Measurements from ENCODE around the gene MAP2K2.

The MAP2K2 gene

GRCh38 chr19:4060621-4061177 lies 63.2 kb downstream of the MAP2K2 start:
- DNase-seq (ENCODE audit: low read depth in 3 of 3) = no peak

- peak in 1 of 3 experiments; percentile 48 for DNase-seq (ENCODE audit: low read depth in 3 of 3)
These were observed 63.9 kb downstream of the MAP2K2 start for GRCh38 chr19:4059891-4060620.

DNA sequence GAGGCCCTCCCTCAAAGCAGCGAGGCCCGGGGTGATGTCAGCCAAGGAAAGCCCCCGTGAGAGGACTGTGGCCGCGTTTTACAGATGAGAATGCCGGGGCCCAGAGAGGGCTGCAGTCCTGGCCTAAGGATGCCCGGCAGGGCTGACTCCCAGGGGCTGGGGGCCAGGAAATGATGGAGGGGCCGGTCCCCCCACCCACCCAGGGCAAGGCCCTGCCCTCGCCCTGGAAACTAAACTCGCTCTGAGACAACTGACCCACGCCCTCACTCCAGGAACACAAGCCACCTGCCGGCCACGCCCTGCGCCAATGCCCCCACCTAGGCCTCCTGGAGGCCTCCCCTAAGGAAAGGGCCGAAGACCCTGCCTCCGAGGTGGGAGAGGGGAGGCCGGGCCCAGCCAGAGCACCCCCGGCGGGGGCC lies 64.5 kb downstream of the MAP2K2 start:
- no peak for DNase-seq (ENCODE audit: low read depth in 3 of 3)

DNA sequence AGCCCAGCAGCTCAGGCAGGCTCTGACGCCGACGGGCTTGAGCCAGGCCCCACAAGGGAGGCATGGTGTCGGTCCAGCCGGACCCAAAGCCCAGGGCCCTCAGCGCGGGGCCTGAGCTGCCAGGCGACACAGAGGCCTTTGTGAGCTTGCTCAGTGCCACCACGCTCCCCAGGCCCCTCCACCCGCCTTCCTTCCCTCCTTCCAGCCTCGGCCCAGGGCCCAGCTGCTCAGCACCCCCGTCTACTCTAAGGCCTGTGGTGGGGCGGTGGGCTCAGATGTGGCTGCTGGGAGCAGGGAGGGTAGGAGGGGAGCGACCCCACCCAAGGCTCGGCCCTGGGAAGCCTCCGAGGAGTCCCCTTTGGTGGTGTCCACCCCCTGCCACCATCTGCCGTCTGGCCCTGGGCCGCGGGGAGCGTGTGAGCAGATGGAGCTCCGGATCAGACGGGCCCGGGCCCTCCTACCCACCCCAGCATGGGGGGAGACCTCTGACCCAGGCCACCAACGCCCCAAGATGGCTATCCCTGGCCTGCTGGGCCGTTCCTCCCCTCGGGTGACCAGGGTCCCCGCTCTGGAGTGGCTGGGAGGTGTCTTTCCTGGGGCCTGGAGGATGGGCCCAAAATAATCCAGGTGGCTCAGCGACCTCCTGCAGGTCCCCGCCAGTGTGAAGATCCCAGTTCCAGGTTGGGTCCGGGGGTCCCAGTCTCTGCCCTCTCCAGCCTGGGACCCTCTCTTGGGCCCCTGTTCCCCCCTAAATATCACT lies 65.0 kb downstream of the MAP2K2 start:
- no peak for DNase-seq (ENCODE audit: low read depth in 3 of 3)

DNA sequence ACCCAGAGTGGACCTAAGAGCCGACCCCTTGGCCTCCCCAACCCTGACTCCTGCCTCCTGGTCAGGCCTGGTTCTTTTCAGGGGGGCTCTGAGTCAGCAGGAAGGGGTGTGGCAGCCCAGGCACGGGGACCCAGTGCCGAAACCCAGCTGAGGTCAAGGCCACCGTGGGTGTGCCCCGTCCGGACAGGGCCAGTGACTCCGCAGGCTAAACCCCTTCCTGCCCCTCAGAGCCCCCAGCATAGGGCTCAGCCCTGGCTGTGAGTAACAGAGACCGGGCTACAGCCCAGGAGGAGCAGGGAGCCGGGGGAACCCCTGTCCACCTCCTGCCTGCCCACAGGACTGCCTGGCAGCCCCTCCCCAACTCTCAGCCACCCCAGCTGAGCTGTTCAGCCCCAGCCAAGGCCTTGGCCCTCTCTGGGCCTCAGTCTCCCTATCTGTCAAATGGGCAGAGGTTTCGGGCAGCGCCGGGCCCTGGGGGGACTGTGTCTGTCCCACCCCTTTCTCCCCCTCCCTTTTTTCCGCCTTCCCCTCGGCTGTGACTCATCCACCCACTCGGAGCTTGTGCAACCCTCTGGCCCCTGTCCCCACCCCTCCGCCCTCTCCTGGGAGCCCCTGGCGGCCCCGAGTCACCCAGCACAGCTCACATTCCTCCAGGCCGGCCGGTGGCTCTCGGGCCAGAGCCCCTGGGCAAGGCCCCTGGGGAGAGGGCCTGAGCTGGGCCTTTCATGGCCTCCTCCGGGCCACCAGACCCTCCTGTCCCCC lies 65.8 kb downstream of the MAP2K2 start:
- DNase-seq (ENCODE audit: low read depth in 3 of 3) = peak in 1 of 3 experiments; percentile 63

- no peak for DNase-seq (ENCODE audit: low read depth in 3 of 3)
These were observed 68.7 kb downstream of the MAP2K2 start for GRCh38 chr19:4055209-4055552.

DNA sequence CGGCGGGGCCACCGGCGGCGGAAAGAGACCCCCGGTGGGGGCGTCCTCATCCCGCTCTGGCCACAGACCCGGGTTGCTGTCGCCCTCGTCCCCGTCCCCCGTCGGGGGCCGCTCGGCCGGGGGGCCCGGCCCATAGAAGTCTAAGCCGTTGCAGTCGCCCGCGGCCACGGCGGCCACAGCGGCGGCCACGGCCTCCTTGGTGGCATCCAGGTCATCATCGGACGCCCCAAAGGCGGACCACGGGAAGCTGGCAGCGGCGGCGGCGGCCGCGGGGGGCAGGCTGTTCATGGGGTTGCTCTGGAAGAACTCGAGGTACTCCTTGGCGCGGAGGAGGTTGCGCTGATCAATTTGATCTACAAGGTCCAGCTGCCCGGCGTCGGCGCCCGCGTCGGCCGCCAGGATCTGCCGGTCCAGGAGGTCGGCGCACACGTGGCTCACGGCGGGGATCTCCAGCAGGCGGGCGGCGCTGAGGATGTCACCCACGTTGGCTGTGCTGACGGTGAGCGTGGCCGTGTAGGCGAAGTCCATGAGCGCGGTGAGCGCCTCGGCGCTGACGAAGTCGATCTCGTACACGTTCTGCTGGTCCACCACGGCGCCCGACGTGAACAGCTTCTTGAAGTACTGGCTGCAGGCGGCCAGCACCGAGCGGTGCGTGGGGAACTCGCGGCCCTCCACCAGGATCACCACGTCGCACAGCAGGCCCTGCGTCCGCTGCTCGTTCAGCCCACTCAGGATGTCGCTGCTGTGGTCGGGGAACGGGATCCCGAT lies 69.3 kb downstream of the MAP2K2 start:
- no peak for DNase-seq (ENCODE audit: low read depth in 3 of 3)

DNA sequence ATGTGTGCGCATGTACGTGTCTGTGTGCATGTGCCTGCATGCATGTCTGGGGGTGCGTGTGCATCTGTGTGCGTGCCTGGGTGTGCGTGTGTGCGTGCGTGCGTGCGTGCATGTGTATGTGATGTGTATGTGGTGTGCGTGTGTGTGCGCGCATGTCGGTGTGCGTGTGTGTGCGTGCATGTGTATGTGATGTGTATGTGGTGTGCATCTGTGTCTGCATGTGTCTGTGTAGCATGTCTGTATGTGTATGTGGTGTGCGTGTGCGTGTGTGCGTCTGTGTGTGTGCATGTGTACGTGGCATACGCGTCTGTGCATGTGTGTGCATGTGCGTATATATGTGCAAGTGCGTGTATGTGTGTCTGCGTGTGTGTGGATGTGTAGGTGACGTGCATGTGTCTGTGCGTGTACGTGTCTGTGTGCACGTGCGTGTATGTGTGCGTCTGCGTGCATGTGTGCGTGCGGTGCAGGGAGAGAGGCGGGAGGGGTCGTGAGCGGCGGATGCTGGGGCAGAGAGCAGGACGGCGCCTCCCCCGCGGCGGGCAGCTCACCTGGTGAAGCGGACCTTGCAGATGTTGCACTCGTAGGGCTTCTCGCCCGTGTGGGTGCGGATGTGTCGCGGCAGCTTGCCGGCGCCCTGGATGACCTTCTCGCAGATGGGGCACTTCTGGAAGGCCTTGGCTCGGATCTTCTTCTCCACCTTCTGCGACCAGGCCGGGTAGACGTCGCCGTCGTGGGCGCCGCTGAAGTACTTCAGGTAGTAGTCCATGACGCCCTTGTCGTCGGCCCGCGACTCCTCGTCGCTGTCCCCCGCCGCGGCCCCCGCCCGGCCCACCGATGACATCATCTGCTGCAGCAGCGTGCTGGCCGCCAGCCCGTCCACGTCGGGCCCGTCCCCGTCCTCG lies 70.2 kb downstream of the MAP2K2 start:
- DNase-seq (ENCODE audit: low read depth in 3 of 3) = no peak

DNA sequence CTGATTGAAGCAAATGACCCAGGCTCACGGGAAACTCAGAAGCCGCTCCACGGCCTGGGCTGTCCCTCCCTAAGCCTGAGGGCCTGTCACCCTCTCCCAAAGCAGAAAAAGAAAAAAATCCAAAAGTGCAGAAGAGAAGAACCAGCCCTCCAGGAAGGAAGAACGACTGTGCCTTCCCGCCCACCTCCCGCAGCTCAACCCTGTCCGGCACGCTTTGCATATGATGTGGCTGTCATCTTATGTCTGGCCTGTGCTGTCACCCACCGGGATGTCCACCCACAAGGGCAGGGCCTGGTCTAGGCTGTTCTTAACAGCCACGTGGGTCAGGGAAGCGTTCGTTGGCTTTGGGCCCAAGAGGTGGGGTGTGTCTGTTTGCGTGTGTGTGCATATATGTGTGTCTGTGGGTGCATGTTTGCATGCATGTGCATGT lies 70.9 kb downstream of the MAP2K2 start:
- DNase-seq (ENCODE audit: low read depth in 3 of 3) = no peak

DNA sequence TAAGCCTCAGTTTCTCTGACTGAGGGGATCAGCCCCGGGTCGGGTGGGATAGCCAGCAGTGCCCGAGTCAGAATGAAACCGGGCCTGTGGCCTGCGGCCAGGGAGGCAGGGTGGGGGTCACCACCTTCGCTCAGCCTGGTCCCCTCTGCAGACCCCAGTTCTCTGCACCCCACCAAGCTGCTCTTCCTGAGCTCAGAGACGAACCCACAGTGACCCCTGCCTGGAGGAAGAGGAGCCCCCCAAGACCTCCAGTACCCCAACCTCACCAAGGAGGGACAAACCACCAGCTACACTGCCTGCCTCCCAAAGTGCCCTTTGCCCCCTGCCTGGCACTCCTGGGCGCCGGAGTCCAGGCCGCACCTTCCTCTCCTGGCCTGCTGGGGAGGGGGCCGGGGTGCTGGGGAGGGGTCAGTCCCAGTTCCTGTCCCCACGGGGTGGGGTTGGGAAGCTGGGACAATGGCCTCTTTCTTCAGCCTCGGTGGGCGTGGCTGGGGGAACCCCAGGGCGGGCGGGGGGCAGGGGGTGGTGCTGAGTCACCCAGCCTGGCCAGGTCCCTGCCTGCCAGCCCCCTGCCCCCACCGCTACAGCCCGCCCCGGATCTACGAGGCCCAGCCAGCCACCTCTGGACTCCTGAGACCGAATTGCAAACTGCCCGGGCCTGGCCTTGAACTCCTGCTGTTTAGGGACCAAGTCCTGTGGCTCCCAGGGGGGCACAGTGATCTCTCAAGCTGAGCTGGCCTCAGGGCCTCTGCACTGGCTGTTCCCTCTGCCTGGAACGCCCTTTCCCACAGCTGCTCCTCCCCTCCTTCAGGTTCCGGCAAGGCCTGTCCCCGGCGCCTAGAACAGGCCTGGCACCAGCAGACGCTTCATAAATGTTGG lies 71.6 kb downstream of the MAP2K2 start:
- no peak for DNase-seq (ENCODE audit: low read depth in 3 of 3)

GRCh38 chr19:4051175-4052101 lies 72.5 kb downstream of the MAP2K2 start:
- no peak for DNase-seq (ENCODE audit: low read depth in 3 of 3)

DNA sequence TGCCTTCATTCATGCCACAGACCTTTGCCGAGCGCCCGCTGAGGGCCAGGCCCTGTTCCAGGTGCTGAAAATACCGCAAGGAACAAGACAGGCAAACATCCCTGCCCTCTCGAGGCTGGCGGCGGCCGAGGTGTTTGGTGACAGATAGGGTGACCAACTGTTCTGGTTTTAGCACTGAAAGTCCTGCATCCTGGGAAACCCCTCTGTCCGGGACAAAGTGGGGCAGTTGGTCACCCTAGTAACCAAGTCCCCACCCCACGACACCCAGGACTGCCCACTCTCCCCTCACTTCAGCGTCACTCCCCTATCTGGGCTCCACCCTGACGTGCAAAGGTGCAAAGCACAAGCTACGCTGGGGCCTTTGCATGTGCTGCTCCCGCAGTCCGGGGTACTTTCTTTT lies 74.5 kb downstream of the MAP2K2 start:
- no peak for DNase-seq (ENCODE audit: low read depth in 3 of 3)

GRCh38 chr19:4046946-4047683 lies 76.8 kb downstream of the MAP2K2 start:
- DNase-seq (ENCODE audit: low read depth in 3 of 3) = no peak

GRCh38 chr19:4046362-4046691 lies 77.6 kb downstream of the MAP2K2 start:
- no peak for DNase-seq (ENCODE audit: low read depth in 3 of 3)

GRCh38 chr19:4045597-4046361 lies 78.1 kb downstream of the MAP2K2 start:
- DNase-seq (ENCODE audit: low read depth in 3 of 3) = no peak

- no peak for DNase-seq (ENCODE audit: low read depth in 3 of 3)
These were observed 78.9 kb downstream of the MAP2K2 start for GRCh38 chr19:4044990-4045465.
